Left renal pelvis (tissue), 4 donors: ENCODE data around the gene GXYLT2. TPM values are rescaled to one million over a fixed set of nuclear protein-coding genes. Genes with fewer than 3 reads are reported as not detected.

ENCODE experiments used
- DNase-seq, 4 donors: peaks; one replicate each; pipeline ENCODE4 v3.0.0-alpha.2; 2013; ENCODE audit warnings: low read depth in 4 of 4, low spot score in 3 of 4
- polyA plus RNA-seq, 4 donors: library from polyadenylated mRNA; unstranded; fragments of 120-200 nt; gene quantifications; one replicate each; pipeline ENCODE4 v1.2.1, GENCODE V29; 2013; ENCODE audit not compliant: insufficient read length in 4 of 4

The GXYLT2 gene
- polyA plus RNA-seq, 4 donors = 13.1 to 55.4 (median 16.9) TPM

GRCh38 chr3:73004316-73004715 is 116.5 kb downstream of the GXYLT2 start:
- DNase-seq = no peak

- no peak for DNase-seq
These were observed 120.3 kb downstream of the GXYLT2 start for GRCh38 chr3:73007992-73008712.

GRCh38 chr3:73009008-73009407 is 121.2 kb downstream of the GXYLT2 start:
- DNase-seq = no peak

- no peak for DNase-seq
These were observed 121.9 kb downstream of the GXYLT2 start for GRCh38 chr3:73009750-73010149.

- DNase-seq = no peak
These were observed 122.3 kb downstream of the GXYLT2 start for GRCh38 chr3:73010158-73010557.

GRCh38 chr3:73018298-73018697 is 130.5 kb downstream of the GXYLT2 start:
- DNase-seq = no peak

DNA sequence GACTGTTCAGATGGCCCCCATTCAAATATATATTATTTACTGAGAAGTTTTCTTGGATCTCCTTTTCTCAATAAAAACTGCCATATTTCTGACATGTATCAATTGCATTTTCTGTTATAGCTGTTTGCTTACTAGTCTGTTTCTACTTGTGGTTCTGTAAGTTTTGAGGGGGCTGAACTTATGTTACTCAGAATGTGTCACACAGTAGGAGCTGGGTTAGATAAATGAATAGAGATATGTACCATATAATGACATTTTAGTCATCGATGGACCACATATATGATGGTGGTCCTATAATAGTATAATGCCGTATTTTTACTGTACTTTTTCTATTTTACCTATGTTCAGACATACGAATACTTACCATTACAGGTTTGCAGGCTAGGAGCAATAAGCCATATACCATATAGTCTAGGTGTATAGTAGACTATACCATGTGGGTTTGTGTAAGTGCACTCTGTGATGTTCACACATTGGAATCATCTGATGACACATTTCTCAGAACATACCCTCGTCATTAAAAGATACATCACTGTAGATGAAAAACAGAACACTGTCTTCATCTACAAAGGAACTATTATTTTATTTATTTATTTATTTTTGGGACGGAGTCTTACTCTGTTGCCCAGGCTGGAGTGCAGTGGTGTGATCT is 131.1 kb downstream of the GXYLT2 start:
- no peak for DNase-seq

- DNase-seq = no peak
These were observed 133.5 kb downstream of the GXYLT2 start for GRCh38 chr3:73021301-73021835.

- DNase-seq = no peak
These were observed 137.0 kb downstream of the GXYLT2 start for GRCh38 chr3:73024836-73025235.

- no peak for DNase-seq
These were observed 138.4 kb downstream of the GXYLT2 start for GRCh38 chr3:73026111-73026759.

Other genes with a start within 250 kb of the GXYLT2 start
- 10 to 100 TPM; 17.4 to 25.8 (median 23.1) TPM for gene SHQ1, start 39.6 kb upstream of the GXYLT2 start, polyA plus RNA-seq
- gene PPP4R2, start 108.8 kb downstream of the GXYLT2 start, polyA plus RNA-seq = 100 to 1,000 TPM in 1 of 4 donors, 10 to 100 TPM in 3; 83.7 to 105 (median 89.2) TPM
- gene EBLN2, start 173.6 kb downstream of the GXYLT2 start, polyA plus RNA-seq = 1 to 10 TPM; 2.9 to 7.8 (median 3.8) TPM